ENCODE measurements around the gene PACSIN2.
"Not testable (repeated sequence)": the region's sequence is repeated elsewhere in the genome, so short reads cannot be mapped to it uniquely, and the experiment has no call there.

Gene PACSIN2

DNA sequence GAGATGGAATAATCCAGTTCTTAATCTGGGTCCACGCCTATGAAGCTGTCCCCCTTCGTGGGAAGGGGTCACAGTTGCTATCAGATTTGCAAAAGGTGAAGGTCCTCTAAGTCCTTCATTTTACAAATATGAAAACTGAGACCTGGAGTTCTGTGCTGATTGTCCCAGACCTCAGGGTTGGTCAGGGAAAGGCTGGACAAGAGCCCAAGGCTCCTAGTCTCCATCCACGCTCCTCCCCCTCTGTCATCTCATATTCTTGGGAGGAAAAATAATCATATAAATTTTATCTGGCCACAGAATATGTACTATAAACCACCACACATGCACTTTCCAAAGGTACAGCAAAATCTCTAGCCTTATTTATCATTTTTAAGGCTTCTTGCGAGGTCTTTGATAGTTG, 5.5 kb downstream of the PACSIN2 start:
- no peak for DNase-seq

DNA sequence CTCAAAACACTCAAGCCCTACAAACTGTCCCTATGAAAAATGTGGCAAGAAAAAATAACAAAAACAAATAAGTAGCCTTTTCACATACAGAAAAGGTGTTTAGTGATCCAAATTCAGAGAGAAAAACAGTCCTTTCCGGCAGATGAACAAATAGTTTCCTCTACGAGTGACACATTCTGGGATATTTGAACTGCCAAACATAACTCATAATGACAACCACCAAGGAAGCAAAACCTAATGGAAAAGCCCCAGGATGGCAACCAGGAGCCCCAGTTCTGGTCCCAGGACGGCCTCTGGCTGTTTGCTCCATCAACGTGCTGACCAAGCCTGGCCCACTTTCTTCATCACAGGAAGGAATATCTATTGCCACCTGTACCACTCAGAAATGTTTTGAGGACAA, 6.0 kb downstream of the PACSIN2 start:
- DNase-seq: no peak

DNA sequence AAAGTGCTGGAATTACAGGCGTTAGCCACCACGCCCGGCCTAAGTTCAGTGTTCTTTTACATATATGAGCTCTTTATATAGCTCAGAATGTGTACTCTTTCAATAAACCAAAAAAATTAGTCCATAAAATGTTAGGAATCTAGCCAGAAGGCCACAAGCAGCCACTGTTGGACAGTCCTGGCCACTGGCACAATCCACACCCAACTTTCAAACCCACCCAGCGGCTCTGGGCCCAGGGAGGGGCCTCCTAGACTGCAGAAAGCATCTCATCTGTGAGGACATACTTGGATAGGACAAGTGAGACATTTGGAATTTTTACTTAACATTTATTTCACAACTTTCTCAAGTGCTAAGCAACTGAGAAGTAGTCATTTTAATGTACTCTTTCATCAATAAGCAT, 6.4 kb downstream of the PACSIN2 start:
- no peak for DNase-seq

DNA sequence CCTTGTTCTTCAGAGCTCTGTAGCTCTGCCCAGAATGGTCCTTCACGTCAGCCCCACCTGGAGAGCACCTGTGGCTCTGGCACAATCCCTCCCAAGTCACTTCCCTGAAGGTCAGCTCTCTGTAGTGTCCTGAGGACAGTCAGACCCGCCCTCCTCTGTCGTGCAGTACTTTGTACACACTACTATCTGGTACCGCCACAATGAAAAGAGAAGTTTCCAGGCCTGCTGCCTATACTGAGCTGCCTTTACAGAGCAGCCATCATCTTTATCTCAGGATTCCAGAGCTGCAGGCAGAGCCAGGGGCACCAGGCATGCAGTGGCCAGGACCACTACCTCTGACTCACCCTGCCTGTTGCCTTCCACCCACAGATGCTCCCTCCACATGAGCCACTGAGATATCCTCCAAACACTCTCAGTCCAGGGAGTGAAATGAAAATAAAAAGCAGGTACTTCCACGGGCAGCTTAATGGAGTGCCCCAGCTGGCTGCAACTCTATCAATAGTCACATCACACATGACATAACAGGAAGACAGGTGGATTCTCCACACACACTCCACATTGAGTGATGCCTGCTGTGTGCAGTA, 7.3 kb downstream of the PACSIN2 start:
- DNase-seq: no peak

DNA sequence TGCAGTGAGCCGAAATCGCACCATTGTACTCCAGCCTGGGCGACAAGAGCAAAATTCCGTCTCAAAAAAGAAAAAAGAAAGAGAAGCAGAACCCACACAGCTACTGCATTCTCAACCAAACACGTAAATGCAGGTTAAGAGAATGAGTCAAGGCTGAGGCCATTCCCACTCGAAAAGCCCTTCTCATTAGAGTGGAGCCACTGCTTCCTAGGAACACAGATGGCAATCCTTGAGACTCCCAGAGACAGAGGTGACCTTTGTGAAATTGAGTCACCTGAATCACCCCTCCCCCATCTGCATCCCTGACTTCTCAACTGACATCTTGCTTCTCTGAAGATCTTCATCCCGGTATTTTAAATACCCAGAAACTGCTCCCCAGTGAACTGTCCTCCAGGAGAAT, 8.2 kb downstream of the PACSIN2 start:
- no peak for DNase-seq

DNA sequence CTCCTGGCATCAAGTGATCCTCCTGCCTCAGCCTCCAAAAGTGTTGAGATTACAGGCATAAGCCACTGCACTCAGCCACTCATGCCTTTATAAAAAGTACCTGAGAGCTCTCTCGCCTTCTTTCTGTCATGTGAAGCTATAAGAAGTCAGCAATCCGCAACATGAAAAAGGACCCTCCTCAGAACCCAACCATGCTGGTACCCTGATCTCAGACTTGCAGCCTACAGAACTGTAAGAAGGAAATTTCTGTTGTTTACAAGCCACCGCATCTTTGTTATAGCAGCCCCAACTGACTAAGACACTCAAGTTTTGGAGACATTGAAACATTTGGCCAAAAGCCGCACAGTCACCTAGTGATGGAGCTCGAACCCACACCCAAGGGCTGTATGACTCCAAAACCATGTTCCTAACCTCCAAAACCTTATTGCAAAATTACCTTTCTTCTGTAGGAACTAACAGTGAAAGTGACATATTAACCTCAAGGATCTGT, 8.9 kb downstream of the PACSIN2 start:
- DNase-seq: peak; percentile 39

DNA sequence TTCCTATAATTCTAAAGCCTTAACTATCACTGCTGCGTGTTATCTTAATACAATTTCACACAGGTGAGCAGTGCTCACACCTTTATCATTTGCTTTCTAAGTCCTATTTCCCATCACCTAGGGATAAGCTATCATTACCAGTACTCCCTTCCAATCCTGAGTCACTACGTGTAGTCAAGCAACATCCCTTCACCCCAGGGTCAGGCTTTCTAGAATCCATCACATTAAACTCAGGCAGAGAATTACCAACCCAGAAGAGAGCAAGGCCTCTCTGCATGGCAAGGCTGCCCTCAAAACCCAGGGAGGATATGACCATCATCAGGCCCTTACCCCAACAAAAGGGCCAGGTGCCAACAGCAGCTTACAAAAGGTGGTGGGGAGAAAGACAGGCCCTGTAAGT, 9.8 kb downstream of the PACSIN2 start:
- no peak for DNase-seq

DNA sequence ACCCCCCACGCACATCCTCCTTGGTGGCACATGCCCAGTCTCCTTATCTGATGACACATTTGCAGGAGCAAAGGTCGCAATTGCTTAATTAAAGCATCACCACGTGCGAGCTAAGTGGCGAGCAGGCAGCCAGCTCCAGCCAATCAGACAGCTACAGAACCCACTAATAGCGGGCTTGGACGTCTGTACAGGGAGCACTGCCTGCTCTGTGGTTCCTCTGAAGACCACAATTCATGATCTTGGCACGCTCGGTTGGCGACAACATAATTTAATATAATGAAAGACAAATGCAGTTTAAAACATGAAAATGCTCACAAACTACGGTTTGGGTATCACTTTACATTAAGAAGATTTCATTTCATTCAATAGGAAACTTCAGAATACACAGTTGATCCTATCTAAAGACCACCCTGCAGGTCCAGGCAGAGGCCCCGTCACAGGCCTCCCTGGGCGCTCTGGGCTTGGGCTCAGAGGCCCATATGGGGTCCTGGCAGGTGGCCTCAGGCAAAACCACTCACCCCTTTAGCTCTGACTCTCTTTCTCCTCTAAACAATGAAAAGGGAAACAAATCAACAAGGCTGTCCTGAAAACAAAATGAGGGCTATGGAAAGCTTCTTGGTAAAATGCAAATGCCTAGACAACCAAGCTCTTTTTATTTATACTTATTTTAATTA, 10.4 kb downstream of the PACSIN2 start:
- DNase-seq: peak; percentile 65

DNA sequence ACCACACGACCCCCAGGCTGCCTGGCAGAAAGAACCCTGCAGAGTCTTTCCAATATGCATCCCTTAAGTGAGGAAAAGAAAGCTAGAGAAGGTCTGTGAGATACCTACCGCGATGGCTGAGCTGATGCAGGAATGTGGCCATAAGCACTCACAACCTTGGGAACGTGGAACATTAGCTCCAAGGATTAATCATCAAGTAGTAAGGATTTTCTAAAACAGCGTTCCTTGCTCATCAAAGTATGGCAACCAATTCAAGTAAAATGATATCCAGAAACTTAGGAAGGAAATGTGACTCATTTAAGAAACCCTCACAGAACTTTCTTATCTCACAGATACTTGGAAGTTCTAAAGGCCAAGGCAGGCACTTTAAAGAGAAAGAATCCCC, 12.8 kb downstream of the PACSIN2 start:
- DNase-seq: no peak

DNA sequence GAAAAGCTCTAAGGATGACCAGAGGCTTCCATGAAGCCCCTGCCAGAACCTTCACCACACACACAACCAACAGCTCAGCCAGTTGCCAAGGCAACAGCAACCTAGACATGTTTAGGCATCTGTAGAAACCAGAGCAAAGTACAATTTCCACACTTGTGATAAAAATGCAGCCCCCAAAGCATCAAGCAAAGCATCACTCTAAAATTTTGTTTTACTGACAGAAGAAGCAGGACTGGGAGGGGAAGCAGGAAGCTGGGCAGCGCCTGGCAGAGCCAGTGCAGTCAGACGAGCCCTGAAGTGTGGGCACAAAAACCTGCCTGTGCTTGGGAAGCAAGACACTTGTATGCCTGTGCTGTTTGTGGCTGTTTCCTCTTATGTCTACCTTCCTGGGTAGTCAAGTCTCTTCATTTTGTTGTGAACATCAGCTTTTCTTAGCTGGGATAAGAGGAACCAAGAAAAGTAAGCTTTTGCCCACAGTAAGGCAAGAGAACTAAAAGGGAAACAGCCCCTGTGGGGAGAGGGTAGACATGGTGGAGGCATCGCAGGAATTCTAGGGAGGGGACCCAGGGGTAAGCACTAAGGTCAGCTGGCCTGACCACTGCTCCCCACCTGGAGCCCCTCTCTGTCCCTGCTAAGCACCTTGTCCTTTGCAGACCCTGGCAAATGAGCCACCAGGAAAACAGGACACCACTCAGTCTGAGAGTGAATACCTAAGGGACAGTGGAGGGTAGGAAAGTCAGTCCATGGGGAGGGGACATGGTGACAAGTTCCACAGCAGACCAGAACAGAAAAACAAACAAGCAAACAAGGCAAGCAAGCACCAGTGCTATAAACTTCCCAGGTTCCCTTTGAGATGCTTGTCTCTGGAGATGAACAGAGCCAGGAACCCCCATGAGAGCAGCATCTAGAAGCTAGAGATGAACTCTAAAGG, 13.4 kb downstream of the PACSIN2 start:
- DNase-seq: peak; percentile 50

DNA sequence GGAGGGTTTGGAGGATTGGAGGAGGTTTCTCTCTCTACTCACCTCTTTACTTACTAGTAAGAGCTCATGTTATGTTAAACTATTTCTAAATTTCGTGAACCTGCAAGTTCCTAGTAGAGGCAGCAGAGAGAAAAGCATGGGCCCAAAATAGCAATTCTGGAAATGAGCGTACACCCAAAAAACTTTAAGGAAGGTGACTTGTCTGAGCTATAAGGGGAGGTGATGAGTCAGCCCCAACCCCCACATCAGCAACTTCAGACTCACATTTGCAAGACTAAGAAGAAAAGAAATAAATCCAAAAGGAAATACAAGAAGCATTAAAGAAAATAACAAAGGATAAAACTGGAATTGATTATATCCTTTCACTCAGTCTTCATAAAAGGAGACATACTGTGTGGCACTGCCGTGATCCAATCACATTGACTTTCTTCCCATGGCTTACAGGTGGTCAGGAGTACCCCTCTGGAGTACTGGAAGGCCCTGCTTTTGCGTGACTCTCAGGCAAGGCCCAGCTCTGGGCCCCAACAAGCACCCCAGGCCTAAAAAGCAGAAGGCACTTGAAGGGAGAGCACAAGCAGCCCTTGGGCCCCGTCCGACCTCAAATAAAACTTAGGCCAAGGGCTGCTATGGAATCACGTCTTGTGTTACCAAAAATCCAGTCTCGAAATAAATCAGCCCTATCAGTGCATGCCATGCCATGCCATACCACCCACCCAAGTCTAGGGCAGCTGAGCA, 14.3 kb downstream of the PACSIN2 start:
- DNase-seq: no peak

DNA sequence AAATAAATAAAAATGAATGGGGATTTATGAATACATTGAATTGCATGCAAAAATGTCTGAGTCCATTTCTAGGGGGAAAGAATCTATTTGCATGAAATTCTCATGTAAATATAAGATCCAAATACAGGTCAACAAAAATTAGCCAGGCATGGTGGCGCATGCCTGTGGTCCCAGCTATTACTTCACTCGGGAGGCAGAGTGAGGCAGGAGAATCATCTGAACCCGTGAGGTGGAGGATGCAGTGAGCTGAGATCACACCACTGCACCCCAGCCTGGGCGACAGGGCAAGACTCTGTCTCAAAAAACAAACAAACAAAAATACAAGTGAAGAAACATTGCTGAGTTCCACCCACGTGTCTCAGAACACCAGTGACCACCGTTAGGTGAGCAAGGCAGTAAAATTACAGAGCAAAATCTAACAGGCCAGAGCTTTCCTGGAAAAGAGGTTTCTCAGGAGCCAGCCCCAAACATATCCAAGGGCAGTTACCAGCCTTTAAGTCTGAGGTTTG, 17.3 kb downstream of the PACSIN2 start:
- no peak for DNase-seq

DNA sequence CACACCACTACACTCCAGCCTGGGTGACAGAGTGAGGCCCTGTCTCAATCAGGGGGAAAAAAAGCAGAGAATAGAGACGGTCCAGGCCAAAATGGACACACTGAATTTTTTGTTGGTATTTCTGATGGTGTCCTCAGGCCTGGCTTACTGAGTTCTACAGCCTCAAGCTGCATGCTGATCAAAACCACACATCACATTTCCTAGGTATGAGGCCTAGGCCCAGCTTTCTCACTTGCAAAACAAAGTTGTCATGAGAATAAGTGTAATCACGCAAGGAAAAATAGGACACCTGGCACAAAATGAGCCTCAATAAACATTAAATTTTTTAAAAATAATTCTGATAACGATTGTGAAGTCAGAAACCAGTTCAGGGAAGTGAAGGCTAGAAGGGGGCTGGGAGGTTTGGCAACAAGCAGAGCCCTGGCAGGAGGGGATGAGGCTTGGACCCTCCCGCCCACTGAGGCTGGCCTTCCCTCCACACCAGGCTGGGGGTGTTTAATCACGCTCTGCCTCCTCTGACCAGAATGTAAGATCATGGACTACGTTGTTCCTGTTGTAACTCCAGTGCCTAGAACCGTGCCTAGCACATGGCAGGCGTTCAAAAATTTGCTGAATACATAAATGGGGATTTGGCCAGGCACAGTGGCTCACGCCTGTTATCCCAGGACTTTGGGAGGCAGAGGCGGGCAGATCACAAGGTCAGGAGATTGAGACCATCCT, 18.1 kb downstream of the PACSIN2 start:
- peak; percentile 67 for DNase-seq

DNA sequence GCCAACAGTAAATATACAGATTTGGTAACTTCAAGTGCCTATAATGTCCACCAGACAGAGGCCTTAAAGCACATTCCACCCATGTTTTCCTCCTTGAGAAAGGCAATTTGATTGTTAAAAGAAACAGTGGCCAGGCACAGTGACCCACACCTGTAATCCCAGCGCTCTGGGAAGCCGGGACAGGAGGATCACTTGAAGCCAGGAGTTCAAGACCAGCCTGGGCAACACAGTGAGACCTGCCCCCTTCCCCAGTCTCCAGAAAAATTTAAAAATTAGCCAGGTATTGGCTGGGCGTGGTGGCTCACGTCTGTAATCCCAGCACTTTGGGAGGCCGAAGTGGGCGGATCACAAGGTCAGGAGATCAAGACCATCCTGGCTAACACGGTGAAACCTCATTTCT, 19.3 kb downstream of the PACSIN2 start:
- not testable (repeated sequence) for DNase-seq

DNA sequence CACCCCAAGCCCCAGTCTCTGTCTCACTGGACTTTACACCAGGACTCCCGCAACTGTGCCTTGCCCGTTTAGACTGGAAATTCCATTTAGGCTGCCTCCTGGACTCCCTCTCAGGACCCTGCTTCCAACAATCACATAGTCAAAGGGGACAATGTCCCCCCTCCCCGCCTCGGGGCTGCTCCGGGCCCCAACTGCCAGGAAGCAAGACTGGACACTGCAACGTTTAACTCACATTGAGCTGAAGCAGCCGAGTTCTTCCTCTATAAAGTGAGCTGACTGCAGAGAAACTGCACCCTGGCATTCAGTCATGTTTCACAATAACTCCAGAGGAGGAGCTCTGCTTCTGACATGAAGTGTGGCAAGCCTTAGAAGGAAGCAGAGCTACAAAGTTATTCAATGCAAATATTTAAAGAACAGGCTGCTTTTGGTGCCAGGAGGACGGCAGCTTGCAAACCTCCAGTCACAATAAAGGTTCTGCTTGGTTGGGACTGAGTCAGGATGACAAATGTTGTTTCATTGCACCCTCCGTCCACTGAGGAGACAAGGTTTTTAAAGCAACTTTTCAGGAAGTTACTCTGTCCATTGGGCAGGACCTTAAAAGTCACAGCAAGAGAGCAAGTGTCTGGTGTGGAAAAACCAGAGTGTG, 19.9 kb downstream of the PACSIN2 start:
- peak; percentile 91 for DNase-seq

DNA sequence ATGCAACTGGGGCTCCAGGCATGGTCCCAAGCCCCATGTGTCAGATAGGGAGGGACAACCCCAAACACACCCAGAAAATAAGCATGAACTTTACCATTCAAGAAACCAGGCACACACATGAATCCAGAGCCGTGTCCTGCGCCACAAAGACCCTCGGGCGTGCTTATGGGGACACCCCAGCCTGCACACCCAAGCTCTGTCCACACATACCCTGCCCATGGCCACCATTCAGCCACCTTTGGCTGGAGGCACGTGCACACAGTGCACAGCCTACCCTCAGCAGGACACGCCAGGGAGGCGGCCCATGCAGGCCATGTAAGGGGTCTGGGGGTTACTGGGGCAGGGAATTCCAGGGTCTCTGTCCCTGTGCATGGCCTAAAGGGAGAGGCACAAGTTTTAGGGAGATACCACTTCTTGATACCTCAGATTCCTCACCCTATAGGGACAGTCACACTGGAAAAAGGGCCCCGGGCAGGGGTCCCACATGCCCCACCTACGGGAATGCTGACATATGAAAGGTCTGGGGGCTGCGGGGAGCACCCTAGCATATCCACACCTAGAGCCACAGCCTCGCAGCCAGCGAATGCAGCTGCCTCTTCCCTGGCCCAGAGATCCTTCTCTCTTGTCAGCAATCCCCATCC, 20.6 kb downstream of the PACSIN2 start:
- no peak for DNase-seq

DNA sequence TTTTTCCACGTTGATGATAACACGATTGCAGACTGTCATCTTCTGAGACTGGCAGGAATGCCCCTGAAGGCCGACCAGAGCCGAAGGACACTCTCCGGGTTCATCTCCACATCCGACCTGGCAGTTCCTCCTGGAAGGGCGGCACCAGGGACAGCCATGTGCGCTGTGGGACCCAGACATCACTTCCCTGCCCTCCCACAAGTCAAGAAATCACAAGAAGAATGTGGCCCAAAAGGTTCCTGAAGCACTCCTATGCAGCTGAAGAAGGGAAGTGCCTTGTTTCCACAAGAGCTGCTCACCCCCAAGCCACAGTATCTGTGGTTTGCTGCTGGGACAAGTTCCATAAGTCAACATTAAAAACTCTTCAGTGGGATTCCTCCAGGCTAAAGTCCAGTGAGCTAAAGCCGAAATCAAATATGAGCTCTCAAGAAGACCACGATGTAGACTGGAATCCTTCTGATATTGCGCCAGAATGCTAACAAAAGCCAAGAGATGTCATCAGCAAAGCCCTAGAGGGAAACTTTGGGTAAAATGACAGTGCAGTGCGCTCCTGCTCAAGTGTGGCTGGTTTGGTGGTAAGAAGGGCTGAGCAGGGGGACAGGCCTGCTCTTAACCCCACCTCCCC, 21.2 kb downstream of the PACSIN2 start:
- DNase-seq: peak; percentile 66

DNA sequence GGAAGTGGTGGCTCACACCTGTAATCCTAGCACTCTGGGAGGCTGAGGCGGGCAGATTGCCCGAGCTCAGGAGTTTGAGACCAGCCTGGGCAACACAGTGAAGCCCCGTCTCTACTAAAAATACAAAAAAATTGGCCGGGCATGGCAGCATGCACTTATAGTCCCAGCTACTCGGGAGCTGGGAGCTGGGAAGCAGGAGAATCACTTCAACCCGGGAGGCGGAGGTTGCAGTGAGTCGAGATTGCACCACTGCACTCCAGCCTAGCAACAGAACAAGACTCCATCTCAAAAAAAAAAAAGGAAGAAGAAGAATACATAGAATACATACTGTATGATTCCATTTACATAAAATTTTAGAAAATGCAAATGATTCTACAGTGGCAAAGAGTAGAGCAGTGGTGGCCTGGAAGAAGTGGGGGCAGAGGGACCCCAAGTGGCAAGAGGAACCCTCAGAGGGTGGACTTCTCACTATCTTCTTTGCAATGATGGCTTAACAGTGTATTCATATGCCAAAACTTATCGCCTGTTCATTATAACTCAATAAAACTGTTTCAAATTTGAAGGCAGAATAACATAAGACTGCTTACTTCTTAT, 22.0 kb downstream of the PACSIN2 start:
- no peak for DNase-seq

DNA sequence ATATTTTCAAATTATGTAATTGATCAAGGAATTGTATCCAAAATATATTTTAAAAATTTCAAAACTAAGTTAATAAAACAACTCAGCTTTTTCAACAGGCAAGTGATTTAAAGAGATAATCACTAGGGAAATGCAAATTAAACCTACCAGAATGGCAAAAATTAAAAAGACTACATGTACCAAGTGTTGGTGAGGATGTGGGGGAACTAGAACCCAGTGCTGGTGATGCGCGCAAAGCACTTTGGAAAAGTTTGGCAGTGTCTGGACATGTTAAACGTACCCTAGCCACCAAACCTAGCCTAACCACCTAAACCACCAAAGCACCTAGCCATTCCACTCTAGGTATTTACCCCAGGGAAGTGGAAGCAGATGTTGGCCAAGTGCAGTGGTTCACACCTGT, 22.9 kb downstream of the PACSIN2 start:
- no peak for DNase-seq

DNA sequence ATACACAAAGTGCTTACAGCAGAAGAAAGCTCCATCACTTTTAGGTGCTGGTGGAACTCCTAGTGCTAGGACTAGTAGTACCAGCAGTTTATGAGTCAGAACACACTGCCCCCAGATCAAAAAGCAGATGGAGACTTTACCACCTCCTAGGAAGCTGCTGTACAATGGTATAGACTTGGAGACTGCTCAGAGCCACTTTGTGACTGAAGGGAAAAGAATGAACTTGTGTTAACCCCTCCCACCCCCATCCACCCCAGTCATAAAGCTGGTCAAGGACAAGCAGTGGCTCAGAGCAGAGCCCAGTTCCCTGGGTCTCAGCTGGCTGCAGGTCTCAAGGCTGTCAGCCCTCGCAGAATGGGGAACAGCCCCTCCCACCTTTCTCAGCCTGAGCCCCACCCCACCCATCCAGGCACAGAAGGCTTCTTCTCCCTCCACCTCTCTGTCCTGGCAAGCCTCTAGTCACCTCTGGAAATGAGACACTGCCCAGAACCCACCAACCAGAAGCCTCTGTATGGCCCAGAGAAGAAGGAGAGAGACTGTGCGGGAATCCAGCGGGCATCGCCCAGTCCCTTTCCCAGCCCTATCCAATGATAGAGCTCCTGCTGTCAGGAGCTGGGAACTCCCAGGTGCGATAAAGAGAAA, 23.8 kb downstream of the PACSIN2 start:
- DNase-seq: no peak

Data from suppressor macrophage treated with lipopolysaccharide for 4 hours (primary cell).